Activated naive CD8-positive, alpha-beta T cell treated with anti-CD3 and anti-CD28 coated beads, Interleukin-2, amount 50 U/mL, for 24 hours (primary cell): ENCODE results near the gene EXOC2.

Experiments
- ATAC-seq: fragments of 150-1000 bp; cut with Tn5 transposase; one replicate; pipeline ENCODE4 v1.10.0; 2021
- DNase-seq: peaks from one replicate; pipeline ENCODE4 v3.0.0; 2021
- H3K27ac Mint-ChIP-seq: one replicate; pipeline ENCODE4 v1.8.0; 2021; ENCODE audit warnings: mild to moderate bottlenecking, mixed read lengths
- H3K27me3 Mint-ChIP-seq: one replicate; pipeline ENCODE4 v1.8.0; 2021; ENCODE audit warnings: mixed read lengths
- H3K36me3 Mint-ChIP-seq: one replicate; pipeline ENCODE4 v1.8.0; 2021; ENCODE audit warnings: low read depth, mixed read lengths
- H3K4me1 Mint-ChIP-seq: one replicate; pipeline ENCODE4 v1.8.0; 2021; ENCODE audit warnings: mixed read lengths
- H3K4me3 Mint-ChIP-seq: one replicate; pipeline ENCODE4 v1.8.0; 2021; ENCODE audit warnings: mild to moderate bottlenecking, moderate library complexity, mixed read lengths
- H3K9me3 Mint-ChIP-seq: one replicate; pipeline ENCODE4 v1.8.0; 2021; ENCODE audit warnings: mixed read lengths

Gene EXOC2

GRCh38 chr6:452301-453067, 240.5 kb downstream of the EXOC2 start:
- Mint-ChIP-seq H3K4me1 (peaks cover 36% of the 10 kb centered on the region), H3K4me3 (no peak overlapping the region), H3K27ac (no peak overlapping the region), H3K27me3 (no peaks in the 10 kb centered on the region), H3K9me3 (peaks cover 3% of the 10 kb centered on the region), H3K36me3 (no peaks in the 10 kb centered on the region)
- no peak for DNase-seq
- no peak for ATAC-seq

DNA sequence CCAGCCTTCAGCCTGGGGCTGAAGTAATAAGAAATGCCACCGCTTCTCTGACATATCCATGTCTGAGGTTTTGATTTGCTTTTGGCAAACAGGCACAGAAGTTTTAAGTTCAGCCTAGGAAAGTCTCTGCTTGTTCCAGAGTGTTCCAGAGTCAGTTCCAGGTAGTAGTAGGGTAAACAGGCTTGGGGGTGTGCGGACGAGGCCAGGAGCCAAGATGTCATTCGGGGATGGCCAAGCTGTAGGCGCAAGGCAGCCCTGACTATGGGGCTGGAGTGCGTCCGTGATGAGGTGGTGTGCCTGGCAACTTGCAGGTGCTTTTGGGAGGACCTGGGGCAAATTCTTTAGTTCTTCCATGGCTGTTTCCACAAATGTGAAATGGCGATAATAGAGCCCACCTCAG, 241.1 kb downstream of the EXOC2 start:
- DNase-seq (no peak), ATAC-seq (no peak)
- Mint-ChIP-seq H3K27ac (no peak overlapping the region), H3K4me3 (no peak overlapping the region), H3K9me3 (no peaks in the 10 kb centered on the region), H3K27me3 (peaks cover under 1% of the 10 kb centered on the region), H3K4me1 (peaks cover 39% of the 10 kb centered on the region), H3K36me3 (peaks cover under 1% of the 10 kb centered on the region)

DNA sequence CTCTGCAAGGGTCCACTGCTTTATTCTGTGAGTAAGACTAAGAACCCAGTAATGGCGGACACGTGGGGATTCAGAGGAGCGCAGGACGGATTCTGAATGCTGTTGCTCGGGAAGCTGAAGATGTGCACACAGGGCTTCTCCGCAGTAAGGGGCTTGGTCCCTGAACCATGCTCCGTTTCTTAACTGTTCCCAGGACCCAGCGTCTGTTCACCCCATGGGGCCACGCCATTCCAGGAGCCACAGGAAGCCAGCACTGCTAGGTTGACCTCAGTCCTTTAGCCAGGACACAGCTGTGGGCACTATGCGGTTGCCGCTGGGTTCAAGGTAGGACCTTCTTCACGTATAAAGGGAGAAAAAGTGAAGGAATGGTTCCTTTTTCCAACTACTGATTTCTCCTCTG, 241.6 kb downstream of the EXOC2 start:
- H3K4me3 Mint-ChIP-seq: no peak overlapping the region
- peaks cover 4% of the 10 kb centered on the region for H3K27me3 Mint-ChIP-seq
- H3K9me3 Mint-ChIP-seq: no peaks in the 10 kb centered on the region
- DNase-seq (no peak), ATAC-seq (no peak)
- H3K36me3 Mint-ChIP-seq: peaks cover 3% of the 10 kb centered on the region
- no peak overlapping the region for H3K27ac Mint-ChIP-seq
- peaks cover 41% of the 10 kb centered on the region for H3K4me1 Mint-ChIP-seq

- H3K4me1 Mint-ChIP-seq: peaks cover 47% of the 10 kb centered on the region
- peaks cover 3% of the 10 kb centered on the region for H3K36me3 Mint-ChIP-seq
- H3K27ac Mint-ChIP-seq: no peak overlapping the region
- no peak for ATAC-seq
- H3K4me3 Mint-ChIP-seq: no peak overlapping the region
- DNase-seq: no peak
- no peaks in the 10 kb centered on the region for H3K9me3 Mint-ChIP-seq
- peaks cover 4% of the 10 kb centered on the region for H3K27me3 Mint-ChIP-seq
Observed at GRCh38 chr6:449486-450419, 243.2 kb downstream of the EXOC2 start.

DNA sequence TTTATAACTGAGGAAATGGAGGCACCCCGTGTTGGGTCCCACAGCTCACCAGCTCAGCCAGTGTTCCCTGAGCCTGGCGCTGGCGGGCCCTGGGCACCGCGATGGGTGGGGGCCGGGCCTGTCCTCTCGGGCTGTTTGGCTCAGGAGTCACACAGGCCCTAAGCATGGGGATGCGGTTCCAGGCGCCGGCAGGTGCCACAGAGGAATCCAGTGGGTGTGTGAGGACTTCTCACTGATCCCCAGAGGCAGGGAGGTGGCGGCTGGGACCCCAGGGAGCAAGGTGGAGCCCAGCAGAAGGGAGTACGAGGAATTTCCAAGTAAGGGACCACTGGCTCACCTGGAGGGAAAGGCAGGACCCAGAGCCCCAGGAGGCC, 243.9 kb downstream of the EXOC2 start:
- Mint-ChIP-seq H3K9me3 (no peaks in the 10 kb centered on the region), H3K4me1 (peaks cover 48% of the 10 kb centered on the region), H3K4me3 (no peak overlapping the region), H3K36me3 (peaks cover 3% of the 10 kb centered on the region), H3K27ac (no peak overlapping the region), H3K27me3 (peaks cover 4% of the 10 kb centered on the region)
- DNase-seq (no peak), ATAC-seq (no peak)

- Mint-ChIP-seq H3K9me3 (no peaks in the 10 kb centered on the region), H3K27ac (peak overlapping the region; percentile 93), H3K4me3 (peak overlapping the region; percentile 73), H3K27me3 (peaks cover 4% of the 10 kb centered on the region), H3K36me3 (peaks cover 3% of the 10 kb centered on the region), H3K4me1 (peaks cover 51% of the 10 kb centered on the region)
- DNase-seq (no peak), ATAC-seq (no peak)
Observed at GRCh38 chr6:448296-449056, 244.5 kb downstream of the EXOC2 start.

GRCh38 chr6:447381-448165, 245.4 kb downstream of the EXOC2 start:
- ATAC-seq: peak; percentile 4
- peak overlapping the region; percentile 73 for H3K4me3 Mint-ChIP-seq
- DNase-seq: peak; percentile 38
- peaks cover 51% of the 10 kb centered on the region for H3K4me1 Mint-ChIP-seq
- no peaks in the 10 kb centered on the region for H3K9me3 Mint-ChIP-seq
- H3K27ac Mint-ChIP-seq: peak overlapping the region; percentile 93
- peaks cover 4% of the 10 kb centered on the region for H3K27me3 Mint-ChIP-seq
- H3K36me3 Mint-ChIP-seq: peaks cover 3% of the 10 kb centered on the region

DNA sequence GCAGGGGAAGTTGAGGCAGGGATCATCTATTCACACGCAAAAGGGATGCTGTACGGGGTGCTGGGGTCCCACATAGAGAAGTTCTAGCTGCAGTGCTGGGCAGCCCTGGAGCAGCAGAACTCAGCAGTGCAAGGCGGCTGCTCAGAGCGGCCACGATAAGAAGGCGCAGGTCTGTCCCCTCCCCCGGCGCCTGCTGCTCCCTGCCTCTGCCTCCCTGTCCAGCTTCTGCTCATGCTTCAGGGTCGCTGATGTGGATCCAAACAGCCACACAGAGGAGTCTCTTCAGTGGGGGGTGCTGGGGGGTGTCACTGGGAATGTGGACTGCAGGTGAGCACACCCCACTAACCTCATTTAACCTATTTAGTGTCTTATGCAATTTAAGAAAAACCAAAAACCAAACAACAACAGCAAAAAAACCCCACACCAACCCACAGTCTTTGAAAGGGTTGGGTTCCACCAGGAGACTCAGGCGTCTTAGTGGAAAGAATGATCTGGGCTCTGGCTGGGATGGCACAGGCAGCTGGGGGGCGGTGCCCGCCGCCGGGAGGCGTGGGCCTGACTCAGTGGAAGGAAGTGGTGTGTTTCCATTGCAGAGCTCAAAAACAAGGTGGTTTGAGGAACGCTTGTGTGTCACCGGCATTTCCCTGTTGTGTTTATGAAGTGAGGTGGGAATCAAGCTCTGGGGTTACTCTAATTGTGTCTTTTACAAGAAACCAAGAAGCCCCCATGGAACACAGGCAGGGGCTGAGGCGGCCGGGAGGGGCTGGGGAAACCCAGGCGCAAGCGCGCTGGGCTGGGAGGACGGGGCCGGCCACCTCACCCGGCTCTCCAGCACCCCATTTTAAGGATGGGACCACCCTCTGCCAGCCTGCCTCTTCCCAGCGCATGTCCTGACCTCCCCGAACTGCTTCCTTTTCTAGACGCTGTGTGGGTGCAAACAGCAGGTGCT, 246.2 kb downstream of the EXOC2 start:
- ATAC-seq (peak; percentile 86), DNase-seq (peak; percentile 92)
- no peaks in the 10 kb centered on the region for H3K9me3 Mint-ChIP-seq
- H3K4me1 Mint-ChIP-seq: peaks cover 51% of the 10 kb centered on the region
- H3K27me3 Mint-ChIP-seq: peaks cover 4% of the 10 kb centered on the region
- peak overlapping the region; percentile 73 for H3K4me3 Mint-ChIP-seq
- H3K36me3 Mint-ChIP-seq: peaks cover 3% of the 10 kb centered on the region
- peak overlapping the region; percentile 93 for H3K27ac Mint-ChIP-seq

DNA sequence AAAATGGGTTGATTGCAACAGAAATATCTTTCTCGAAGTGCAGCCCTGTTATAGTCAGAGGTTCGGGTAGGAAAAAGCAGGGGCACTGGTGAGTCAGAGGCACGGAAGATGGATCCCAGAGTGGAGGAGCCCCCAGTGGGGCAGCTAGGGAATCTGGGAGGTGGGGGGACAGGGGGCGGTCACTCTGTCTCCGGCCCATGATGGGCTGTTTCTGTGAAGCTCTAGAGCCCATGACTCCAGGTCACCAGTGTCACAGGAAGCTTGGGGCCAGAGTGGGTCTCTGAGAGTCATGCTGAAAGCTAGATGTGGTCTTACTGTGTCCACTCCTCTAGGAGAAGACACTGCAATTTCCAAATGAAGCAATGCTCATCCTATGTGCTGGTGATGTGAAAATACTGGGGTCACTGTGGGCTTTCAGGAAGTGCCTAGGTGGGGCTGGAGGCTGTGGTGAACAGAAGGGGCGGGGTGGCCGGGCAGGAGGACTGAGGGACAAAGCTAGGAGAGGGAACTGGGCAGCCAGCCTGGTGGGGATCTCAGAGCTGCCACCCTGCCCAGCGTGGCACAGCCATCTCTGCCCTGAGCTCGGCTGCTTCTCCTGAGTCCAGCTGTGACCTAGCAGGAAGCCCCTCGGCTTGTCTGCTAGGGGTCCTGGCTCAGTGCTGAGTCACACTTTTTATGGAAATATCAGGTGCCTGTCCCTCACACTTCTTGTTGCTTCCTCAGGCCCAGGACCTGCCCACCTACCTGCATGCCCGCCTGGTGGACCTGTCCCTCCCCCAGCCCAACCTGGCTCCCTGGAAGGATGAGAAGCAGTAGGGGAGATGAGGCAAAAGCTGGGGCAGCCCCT, 247.1 kb downstream of the EXOC2 start:
- peaks cover 4% of the 10 kb centered on the region for H3K27me3 Mint-ChIP-seq
- peak overlapping the region; percentile 73 for H3K4me3 Mint-ChIP-seq
- H3K4me1 Mint-ChIP-seq: peaks cover 51% of the 10 kb centered on the region

DNA sequence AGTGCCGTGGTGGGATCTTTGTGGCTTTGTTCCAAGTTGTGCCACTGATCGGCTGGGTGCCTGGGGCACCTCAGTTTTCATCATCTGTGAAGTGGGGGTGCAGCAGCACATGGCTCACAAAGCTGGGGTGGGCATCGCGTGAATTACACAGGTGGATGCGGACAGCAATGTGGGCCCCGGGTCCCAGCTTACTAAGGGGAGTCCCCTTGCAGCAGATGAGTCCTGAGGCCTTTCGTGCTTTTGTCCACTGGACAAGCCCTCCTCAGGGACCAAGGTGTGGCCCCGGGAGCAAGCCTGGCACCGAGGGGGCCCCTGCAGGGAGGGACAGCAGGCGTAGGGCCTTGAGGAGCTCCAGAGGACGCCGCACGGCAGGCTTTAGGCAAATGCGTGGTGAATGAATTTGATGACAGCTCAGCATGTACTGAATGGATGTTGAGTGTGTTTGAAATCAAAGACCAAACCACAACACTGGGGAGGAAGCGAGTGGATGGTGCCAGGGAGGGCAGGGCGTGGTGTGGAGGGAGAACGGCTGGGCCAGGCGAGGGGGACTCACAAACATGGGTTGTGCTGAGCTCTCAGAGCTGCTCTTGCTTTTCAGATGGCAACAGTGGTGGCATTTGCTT, 248.2 kb downstream of the EXOC2 start:
- peaks cover 51% of the 10 kb centered on the region for H3K4me1 Mint-ChIP-seq
- no peaks in the 10 kb centered on the region for H3K9me3 Mint-ChIP-seq
- ATAC-seq (peak; percentile 59), DNase-seq (peak; percentile 66)
- peak overlapping the region; percentile 73 for H3K4me3 Mint-ChIP-seq
- H3K27ac Mint-ChIP-seq: peak overlapping the region; percentile 93
- H3K36me3 Mint-ChIP-seq: peaks cover 3% of the 10 kb centered on the region
- peaks cover 4% of the 10 kb centered on the region for H3K27me3 Mint-ChIP-seq

More for the DNA sequence above, 247.1 kb downstream of the EXOC2 start:
- no peak for ATAC-seq
- Mint-ChIP-seq H3K27ac (peak overlapping the region; percentile 93), H3K36me3 (peaks cover 3% of the 10 kb centered on the region), H3K9me3 (no peaks in the 10 kb centered on the region)
- no peak for DNase-seq

DNA sequence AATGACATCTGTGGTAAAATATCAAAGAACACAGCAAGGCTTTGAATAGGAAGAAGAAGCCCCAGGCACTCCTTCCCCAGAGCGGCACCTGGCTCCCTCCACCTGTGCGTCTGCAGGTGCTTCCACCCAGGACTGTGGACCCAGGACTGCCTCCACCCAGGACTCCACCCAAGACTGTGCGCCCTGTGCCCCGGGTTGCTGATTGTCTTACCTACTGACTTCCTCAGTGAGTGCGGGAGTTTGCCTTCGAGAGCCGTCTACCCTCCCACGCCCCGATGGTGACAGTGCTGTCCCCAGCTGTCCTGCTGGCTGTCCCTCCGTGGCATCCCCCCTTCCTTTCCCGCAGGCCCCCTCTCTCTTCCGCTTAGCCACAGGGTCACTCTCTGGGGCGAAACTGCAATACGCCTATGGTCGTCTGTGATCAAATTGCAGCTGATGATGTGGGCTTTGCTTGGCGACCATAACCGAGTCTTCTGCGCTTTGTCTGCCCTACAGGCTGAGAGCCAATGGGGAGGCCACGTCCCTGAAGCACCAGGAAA, 249.2 kb downstream of the EXOC2 start:
- H3K27me3 Mint-ChIP-seq: peaks cover 4% of the 10 kb centered on the region
- H3K27ac Mint-ChIP-seq: no peak overlapping the region
- DNase-seq: no peak
- peaks cover 3% of the 10 kb centered on the region for H3K36me3 Mint-ChIP-seq
- H3K9me3 Mint-ChIP-seq: no peaks in the 10 kb centered on the region
- no peak overlapping the region for H3K4me3 Mint-ChIP-seq
- peaks cover 50% of the 10 kb centered on the region for H3K4me1 Mint-ChIP-seq
- no peak for ATAC-seq
